RCC 7860 (cell line): ENCODE results near the gene EFNB2.

Source experiments
- DNase-seq: peaks from one replicate; pipeline ENCODE4 v3.0.0-alpha.2; 2015; ENCODE audit warnings: low spot score
- FAIRE-seq: peaks from 2 replicates; lab custom pipeline; 2012; peaks lifted over from hg19 to GRCh38; lab: Jason Lieb, UNC

Gene EFNB2

GRCh38 chr13:106526738-106527444, 8.6 kb downstream of the EFNB2 start:
- FAIRE-seq (no peak), DNase-seq (no peak)

GRCh38 chr13:106525865-106526264, 9.6 kb downstream of the EFNB2 start:
- no peak for FAIRE-seq

GRCh38 chr13:106524108-106524507, 11.4 kb downstream of the EFNB2 start:
- no peak for DNase-seq
- no peak for FAIRE-seq

More at GRCh38 chr13:106525865-106526264, 9.6 kb downstream of the EFNB2 start:
- no peak for DNase-seq

- DNase-seq, result no peak
- no peak for FAIRE-seq
These were observed 11.9 kb downstream of the EFNB2 start for GRCh38 chr13:106523576-106523975.

- no peak for FAIRE-seq
These were observed 12.4 kb downstream of the EFNB2 start for GRCh38 chr13:106522898-106523525.

GRCh38 chr13:106522112-106522705, 13.3 kb downstream of the EFNB2 start:
- no peak for FAIRE-seq
- DNase-seq, result no peak

More at GRCh38 chr13:106522898-106523525, 12.4 kb downstream of the EFNB2 start:
- DNase-seq, result no peak

GRCh38 chr13:106521095-106521799, 14.2 kb downstream of the EFNB2 start:
- DNase-seq (no peak), FAIRE-seq (no peak)

- DNase-seq, result no peak
- no peak for FAIRE-seq
These were observed 15.0 kb downstream of the EFNB2 start for GRCh38 chr13:106520251-106521054.

GRCh38 chr13:106518512-106518911, 16.9 kb downstream of the EFNB2 start:
- FAIRE-seq (no peak), DNase-seq (no peak)

- FAIRE-seq (no peak), DNase-seq (no peak)
These were observed 18.2 kb downstream of the EFNB2 start for GRCh38 chr13:106517109-106517847.

GRCh38 chr13:106515635-106516254, 19.7 kb downstream of the EFNB2 start:
- DNase-seq, result no peak
- FAIRE-seq, result no peak

GRCh38 chr13:106514928-106515634, 20.4 kb downstream of the EFNB2 start:
- FAIRE-seq (no peak), DNase-seq (no peak)

- peak; percentile 33 for DNase-seq
- peak; percentile 65 for FAIRE-seq
These were observed 22.2 kb downstream of the EFNB2 start for GRCh38 chr13:106513025-106513983.

- FAIRE-seq (peak; percentile 76), DNase-seq (peak; percentile 66)
These were observed 27.7 kb downstream of the EFNB2 start for GRCh38 chr13:106507560-106508274.

- FAIRE-seq, result no peak
- DNase-seq, result no peak
These were observed 29.2 kb downstream of the EFNB2 start for GRCh38 chr13:106506286-106506685.

GRCh38 chr13:106505732-106506131, 29.7 kb downstream of the EFNB2 start:
- no peak for FAIRE-seq
- no peak for DNase-seq

GRCh38 chr13:106505295-106505694, 30.2 kb downstream of the EFNB2 start:
- FAIRE-seq, result no peak

More at GRCh38 chr13:106505295-106505694, 30.2 kb downstream of the EFNB2 start:
- no peak for DNase-seq
